ENCODE measurements around the gene DHX35.
A peak's percentile ranks its signal among the peaks of the same experiment; 100 is the strongest.

Gene DHX35, protein sequence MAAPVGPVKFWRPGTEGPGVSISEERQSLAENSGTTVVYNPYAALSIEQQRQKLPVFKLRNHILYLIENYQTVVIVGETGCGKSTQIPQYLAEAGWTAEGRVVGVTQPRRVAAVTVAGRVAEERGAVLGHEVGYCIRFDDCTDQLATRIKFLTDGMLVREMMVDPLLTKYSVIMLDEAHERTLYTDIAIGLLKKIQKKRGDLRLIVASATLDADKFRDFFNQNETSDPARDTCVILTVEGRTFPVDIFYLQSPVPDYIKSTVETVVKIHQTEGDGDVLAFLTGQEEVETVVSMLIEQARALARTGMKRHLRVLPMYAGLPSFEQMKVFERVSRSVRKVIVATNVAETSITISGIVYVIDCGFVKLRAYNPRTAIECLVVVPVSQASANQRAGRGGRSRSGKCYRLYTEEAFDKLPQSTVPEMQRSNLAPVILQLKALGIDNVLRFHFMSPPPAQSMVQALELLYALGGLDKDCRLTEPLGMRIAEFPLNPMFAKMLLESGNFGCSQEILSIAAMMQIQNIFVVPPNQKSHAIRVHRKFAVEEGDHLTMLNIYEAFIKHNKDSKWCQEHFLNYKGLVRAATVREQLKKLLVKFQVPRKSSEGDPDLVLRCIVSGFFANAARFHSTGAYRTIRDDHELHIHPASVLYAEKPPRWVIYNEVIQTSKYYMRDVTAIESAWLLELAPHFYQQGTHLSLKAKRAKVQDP

DNA sequence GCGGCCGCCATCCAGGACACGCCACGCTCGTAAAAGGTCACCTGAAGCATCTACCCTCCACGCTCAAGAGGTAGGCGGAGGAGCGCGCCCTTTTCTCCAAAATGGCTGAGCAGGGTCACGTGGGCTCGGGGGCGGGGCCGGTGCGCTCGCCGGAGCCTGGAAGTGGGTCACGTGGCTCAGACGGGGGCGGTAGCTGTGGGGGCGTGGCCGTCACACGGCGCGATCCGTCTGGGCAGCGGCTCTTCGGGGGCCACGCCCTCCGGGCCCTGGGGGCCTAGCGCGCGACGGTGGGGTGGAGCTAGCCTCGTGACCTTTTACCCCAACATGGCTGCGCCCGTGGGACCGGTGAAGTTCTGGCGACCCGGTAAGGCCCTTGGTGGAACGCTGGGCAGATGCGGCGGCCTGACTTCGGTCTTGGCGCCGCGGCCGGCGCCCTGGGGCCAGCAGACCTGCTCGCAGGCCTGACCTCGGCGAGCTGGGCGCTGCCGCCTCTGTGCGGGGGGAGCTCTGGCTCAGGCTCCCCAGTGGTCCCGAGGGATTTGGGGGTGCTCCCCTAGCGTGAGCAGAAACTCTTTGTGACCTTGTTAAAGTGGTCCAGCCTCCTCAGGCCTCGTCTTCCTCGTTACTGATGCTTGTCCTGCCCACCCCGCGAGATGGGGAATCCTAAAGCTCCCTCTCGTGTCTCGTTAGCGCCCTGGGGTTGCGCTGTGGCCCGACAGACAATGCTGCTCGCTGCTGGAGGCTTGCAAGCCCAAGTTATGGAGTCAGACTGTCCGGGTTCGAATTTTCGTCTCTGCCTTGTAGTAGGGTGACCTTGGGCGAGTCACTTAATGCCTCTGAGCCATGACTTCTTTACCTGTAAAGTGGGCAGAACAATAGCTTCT, at the start of gene DHX35:
Gene DHX35 (plus strand): TSS at position 301 of the 884 bp plus-strand sequence. CDS start 24 bp downstream, at position 325.
- peak; percentile 93 for DNase-seq

DNA sequence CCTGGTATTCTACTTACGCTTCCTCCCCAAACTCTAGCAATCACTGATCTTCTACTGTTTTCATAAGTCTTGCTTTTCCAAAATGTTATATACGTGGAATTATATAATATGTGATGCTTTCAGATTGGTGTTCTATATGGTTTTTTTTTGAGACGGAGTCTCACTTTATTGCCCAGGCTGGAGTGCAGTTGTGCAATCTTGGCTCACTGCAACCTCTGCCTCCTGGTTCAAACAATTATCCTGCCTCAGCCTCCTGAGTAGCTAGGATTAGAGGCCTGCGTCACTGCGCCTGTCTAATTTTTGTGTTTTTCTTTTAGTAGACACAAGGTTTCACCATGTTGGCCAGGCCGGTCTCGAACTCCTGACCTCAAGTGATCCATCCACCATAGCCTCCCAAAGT, 46.8 kb upstream of the DHX35 start:
- DNase-seq: no peak

DNA sequence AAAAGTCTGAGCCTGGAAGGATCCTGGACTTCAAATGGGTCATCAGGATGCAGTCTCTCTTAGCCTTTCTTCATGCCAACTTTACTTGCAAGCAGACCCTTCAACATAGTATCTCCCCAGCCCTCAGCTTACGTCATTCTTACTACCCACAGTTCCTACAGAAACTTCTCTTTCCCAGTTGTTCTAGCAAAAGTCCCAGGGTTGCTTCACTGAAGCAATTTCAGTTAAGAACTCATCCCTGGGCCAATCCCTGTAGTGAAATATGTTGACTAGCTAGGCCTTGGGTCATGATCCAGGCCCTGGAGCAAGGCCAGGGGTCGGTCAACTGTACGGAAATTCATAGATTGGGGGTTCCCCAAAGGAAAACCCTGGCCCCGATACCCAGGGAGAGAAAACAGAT, 44.5 kb upstream of the DHX35 start:
- DNase-seq: no peak

DNA sequence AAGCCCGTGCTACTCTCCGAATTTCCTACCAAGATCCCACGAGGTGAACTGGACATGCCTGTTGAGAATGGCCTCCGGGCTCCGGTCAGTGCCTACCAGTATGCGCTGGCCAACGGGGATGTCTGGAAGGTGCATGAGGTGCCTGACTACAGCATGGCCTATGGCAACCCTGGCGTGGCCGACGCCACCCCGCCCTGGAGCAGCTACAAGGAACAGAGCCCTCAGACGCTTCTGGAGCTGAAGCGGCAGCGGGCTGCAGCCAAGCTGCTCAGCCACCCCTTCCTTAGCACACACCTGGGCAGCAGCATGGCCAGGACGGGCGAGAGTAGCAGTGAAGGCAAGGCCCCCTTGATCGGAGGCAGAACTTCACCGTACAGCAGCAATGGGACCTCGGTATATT, 44.0 kb upstream of the DHX35 start:
- DNase-seq: no peak

DNA sequence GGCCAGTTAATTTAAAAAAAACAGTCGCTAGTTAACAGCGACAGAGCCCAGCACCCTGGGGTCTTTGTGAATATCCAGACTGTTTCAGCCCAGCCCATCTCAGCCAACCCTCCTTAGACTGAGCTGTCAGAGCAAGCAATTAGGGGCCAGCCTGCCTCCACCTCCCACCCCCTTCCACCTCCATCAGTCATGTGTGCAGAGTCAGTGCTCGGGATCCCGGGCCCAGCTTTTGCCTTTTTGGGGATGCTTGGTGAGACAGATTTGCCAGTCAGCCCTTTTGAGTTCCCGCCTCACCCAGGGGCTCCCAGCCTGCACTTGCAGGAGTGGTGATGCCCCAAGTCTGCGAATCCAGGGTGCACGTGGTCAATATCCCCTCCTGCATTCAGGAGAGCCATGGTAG, 42.5 kb upstream of the DHX35 start:
- DNase-seq: no peak

DNA sequence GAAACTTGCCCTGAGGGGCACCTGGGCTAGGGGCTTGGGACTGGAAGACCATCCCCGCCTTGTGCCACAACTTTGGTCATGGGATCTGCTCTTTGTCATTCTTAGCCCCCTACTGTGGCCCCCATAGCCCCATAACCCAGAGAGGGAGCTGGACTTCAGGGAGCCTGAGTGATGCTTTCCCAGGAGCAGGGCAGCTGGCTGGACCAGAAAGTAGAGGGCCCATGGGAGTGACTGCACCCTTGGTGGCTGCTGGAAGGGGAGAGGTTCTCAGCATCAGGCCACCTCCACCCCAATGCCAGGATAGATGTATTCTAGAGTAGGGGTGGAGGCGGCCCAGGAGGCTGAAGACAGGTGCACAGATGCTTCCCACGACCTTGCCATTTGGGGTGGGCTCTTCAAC, 41.7 kb upstream of the DHX35 start:
- no peak for DNase-seq

DNA sequence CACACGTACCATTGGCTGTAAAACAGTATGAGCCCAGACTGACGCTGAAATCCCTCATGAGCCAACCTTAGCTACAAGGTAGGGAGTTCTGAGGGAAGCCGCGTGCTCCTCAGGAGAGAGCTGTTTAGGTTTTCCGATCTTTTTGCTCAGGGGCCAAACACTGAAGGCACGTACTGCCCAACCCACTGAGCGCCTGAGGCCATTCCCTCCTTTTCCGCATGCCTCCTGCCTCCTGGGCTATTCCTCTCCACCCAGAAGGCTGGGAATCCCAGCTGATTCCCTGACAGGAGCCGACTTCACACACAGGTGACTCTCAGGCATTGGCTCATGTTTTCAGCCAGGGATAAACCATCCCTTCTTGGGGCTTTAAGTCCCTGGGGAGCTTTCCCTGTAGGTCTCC, 41.3 kb upstream of the DHX35 start:
- no peak for DNase-seq

DNA sequence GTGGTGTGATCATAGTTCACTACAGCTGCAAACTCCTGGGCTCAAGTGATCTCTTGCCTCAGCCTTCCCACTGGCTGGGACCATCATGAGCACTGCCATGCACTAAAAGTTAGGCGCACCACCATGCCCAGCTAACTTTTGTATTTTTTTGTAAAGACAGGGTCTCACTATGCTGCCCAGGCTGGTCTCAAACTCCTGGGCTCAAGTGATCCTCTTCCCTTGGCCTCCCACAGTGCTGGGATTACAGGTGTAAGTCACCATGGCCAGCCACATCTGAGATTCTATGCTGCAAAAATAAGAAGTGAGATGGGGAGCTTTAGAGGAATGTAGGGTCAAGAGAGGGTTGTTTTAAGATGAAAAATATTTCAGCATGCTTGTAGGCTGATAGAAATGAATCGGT, 37.4 kb upstream of the DHX35 start:
- DNase-seq: no peak

DNA sequence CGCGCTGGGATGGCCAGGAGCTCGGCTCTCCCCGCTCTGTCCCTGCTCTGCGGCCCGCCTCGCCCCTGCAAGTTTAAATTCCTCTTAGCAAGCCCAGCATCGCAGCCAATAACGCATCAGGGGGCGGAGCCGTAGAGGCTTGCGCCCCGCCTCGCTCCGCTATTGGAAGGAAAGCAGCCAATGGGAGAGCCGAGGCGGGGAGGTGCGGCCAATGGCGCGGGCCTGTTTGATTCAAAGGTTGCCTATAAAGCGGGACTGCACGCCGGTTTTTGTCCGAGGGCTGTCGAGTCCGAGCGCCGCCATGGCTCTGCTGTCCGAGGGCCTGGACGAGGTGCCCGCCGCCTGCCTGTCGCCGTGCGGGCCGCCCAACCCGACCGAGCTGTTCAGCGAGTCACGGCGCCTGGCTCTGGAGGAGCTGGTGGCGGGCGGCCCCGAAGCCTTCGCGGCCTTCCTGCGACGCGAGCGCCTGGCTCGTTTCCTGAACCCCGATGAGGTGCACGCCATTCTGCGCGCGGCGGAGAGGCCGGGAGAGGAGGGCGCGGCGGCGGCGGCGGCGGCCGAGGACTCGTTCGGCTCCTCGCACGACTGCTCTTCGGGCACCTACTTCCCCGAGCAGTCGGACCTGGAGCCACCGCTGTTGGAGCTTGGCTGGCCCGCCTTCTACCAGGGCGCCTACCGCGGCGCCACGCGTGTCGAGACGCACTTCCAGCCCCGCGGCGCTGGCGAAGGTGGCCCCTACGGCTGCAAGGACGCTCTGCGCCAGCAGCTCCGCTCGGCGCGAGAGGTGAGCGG, 35.8 kb upstream of the DHX35 start, which contains the start of gene FAM83D:
Gene FAM83D (plus strand): TSS at position 276 of the 792 bp plus-strand sequence. CDS start 26 bp downstream, at position 302.
- peak; percentile 91 for DNase-seq

DNA sequence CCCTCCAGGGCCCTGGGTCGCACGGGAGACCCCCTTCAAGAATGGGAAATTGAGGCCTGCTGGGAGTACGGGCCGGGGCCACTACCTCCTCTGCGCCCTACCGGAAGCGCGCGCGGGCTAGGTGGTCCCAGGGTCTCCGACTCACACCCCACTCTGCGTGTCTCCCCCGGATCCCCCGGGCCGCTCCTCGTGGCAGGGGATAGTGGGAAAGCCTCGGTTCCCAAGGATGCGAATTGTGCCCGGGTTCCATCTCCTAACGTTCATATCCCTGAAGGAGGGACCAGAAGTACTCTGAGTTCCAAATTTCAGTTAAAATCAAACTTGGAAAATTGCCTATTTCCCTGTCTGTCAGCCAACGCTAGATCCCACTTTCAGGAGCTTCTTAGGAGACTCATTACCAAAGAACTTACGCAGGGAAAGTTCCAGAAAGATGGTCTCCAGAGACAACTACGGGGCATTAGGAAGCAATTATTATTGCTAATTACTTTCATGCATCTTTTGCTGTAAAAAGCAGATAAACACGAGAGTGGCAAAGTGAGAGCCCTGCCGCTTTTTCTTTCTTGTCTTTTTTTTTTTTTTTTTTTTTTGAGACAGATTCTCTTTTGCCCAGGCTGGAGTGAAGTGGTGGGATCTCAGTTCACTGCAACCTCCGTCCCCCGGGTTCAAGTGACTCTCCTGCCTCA, 35.1 kb upstream of the DHX35 start:
- no peak for DNase-seq

DNA sequence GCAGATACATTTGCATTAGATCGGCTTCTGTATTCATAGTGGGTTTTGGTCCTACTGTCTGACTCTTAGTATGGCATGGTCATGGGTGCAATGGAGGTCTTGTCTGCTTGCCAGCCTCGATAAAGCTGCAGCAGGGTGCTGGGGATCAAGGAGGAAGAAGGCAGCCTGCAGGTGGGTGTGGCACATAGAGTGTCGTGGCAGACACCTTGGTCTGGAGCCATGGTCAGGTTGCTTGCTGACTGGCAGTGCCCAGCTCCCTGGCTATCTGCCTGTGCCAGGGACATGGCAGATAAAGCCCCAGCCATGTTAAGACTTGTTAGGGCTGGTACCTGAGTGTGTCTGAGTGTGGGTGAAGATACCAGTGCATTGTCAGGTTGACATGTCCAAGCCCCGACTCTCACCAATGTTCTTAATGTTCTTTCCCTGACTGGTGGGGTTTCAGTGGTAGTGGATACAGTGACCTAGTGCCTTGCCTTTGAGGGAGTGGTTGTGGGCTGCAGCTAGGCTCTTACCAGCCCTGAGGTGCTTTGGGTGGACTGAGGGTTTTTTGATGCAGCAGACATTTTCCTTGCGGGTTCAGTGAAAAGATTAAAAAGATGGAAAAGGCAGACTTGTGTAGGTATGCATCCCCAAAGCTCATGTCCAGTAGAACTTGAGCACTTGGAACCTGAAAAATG, 34.1 kb upstream of the DHX35 start:
- DNase-seq: no peak

DNA sequence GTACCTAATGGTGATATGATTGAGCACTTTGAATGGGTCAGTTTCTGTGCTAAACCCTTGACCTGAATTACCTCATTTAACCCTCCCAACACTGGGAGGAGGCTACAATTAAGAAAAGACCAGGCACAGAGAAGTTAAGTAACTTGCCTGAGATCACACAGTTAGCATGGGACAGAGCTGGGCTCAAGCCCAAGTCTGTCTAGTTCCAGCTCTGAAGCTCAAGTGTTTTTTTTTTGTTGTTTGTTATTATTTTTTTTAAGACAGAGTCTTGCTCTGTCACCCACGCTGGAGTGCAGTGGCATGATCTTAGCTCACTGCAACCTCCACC, 31.9 kb upstream of the DHX35 start:
- DNase-seq: no peak

DNA sequence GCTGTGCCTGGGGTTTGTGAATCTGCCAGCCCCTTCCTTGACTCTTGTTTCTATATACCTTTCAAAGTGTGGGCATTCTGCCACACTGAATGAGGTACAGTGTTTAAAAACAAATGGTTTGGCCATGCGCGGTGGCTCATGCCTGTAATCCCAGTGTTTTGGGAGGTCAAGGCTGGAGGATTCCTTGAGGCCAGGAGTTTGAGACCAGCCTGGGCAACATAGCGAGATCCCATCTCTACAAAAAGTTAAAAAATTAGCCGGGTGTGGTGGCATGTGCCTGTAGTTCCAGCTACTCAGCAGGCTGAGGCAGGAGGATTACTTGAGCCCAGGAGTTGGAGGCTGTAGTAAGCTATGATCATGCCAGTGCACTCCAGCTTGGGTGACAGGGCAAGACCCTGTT, 30.2 kb upstream of the DHX35 start:
- DNase-seq: no peak

DNA sequence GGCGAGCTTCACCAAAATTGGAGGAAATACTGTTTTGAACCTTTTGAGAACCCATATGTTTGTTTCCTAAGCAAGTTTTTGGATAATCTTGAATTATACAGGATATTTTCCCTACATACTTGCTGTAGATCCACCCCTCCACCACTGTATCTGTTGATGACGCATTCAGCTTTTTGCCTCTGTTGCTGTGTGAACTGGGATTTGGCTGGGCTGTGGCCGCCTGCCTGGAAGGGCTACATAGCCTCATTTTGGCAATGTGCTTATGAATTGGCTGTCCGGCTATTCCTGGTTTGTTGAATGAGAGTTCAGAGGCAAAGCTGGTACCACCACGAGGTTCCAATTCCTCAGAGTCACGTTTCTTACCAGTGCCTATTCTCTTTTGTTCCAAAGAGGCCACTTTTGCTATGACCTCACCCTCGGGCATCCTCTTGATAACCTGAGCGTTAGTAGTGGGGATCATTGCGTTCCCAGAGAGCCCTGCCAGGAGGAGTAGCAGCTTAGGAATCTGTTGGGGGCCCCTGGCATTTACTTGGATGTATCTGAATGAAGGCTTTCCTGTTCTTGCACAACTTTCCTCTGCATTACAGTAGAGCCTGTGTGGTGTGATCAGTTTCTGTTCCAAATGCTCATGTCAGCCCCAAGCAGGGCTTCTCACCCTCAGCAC, 29.6 kb upstream of the DHX35 start:
- DNase-seq: no peak

DNA sequence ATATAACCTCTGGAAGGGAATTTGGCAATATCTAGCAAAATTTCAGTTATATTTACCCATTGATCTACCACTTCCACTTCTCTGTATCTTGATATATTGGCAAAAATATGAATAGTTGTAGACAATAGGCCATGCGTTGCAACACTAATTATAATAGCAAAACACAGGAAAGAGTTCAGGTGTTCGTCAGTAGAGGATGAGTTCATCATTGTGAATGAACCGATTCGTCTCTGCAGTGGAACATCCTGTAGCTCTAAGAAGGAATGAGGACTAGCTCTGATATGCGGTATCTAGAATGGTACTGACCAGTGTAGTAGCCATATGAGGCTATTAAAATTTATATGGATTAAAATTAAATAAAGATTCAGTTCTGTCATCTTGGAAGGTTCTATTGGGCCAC, 27.6 kb upstream of the DHX35 start:
- DNase-seq: no peak

DNA sequence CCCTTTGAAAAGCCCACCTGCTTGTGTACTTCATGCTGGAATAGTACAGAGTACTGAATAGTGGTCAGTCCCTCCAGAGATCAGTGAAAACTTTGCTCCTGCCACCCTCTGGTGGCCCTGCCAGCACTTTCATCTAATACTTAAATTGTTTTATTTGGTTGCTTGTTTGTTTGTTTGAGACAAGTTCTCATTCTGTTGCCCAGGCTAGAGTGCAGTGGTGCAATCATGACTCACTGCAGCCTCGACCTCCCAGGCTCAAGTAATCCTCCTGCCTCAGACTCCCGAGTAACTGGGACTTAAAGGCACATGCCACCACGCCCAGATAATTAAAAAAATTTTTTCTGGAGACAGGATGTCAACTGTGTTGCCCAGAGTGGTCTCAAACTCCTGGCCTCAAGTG, 26.9 kb upstream of the DHX35 start:
- no peak for DNase-seq

DNA sequence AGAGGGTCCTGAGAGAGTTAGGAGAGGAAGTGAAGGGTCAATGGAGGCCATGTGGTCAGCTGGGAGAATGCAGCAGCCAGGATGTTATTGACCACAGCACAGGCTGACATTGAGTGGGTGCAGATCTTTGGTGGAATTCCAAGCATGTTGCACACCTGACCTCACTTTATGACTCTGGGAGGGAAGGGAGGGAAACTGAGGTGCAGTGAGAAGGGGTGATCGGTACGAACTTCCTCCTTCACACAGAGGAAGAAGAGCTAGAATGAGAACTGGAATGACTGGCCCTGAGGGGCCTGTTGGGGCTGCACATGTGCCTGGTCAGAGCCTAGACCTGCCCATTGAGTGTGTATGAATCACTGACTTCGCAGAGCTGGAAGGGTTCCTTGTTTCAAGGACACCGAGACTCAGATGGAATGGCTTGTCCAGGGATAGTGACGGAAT, 26.2 kb upstream of the DHX35 start:
- DNase-seq: no peak

DNA sequence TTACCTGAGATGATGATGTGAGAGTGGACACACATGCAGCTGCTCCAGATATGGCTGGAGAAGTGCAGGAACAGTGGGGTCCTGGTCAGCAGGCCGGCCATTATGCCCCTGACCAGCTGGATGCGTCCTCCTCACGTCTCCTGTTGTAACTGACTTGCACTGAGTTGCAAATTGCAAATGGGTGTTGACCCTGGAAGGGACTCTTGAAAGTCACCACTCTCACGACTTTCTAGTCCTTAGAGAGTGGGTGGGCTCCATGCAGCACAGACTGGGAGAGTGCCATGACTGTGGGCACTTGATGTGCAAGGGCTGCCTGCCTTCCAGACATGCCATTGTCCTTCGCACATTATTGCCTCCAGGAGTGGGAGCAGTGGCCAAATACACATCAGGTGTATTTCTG, 25.1 kb upstream of the DHX35 start:
- DNase-seq: no peak

DNA sequence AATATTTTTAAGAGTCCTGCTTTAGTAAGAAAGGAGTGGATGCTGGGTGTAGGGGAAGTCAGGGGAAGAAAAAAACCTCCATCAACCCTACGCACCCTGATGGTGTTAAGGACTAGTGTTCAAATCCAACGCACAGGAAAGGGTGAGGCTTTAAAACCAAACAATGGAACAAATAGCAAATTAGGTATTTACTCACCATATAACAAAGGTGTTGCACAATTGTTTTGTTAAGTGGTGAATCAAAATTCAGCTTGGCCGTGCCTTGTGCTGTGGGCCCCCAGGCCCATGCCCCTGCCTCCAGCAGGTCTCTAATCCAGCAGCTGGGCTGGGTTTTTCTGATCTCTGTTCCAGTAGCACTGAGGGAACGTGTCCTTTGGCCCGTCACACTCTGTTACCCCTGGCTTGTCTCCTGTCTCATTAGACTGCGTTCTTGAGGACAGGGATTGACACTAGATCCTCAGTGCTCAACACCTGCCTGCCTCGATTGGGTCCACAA, 24.1 kb upstream of the DHX35 start:
- DNase-seq: no peak

DNA sequence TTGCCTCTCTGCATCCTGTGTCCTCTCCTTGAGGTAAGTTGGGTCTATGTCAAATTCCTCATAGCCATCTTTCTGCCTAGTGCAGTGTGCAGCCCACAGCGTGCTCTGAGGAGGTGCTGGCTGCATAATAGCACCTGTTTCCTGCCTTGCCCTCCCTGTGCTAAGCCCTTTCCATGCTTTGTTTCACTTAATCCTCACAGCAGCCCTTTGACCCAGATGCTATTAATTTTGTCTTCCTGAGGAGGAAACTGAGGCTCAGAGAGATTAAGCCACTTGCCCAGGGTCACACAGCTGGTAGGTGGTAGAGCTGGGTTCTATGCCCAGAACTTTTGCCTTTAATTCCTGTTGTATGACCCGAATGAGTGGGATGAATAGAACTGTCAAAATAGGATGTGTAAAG, 22.5 kb upstream of the DHX35 start:
- no peak for DNase-seq

DNA sequence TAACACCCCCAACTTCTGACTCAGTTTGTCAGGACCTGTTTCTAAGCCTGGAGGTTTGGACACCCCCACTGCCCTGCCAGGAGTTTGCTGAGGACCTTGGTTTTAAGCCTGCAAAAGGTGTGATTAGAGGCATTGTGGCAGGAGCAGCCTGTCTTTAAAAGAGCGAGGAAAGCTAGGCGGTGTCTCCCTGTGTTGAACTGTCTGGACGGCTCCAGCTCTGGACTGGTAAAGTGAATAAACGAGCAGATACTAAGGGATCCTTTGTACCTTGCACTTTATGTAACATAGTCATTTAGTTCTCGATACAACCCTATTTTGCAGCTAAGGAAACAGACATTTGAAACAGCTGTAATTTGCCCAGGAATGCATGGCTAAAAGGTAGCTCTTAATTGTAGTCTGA, 21.5 kb upstream of the DHX35 start:
- no peak for DNase-seq

Data from NCI-H510A (cell line).